Subcutaneous abdominal adipose tissue (tissue), 5 donors: Measurements from ENCODE around the gene LCMT2.

Source experiments
- H3K27ac ChIP-seq: one replicate; pipeline ENCODE4 v1.7.0; 2013; ENCODE audit warnings: low read depth, mild to moderate bottlenecking, inconsistent platforms, low read length, moderate library complexity
- H3K27me3 ChIP-seq, 5 donors: one replicate each; pipeline ENCODE4 v1.7.0; 2013; ENCODE audit warnings: low read length in 5 of 5, inconsistent platforms in 1 of 5; ENCODE audit not compliant: control insufficient read depth in 5 of 5, insufficient read depth in 4 of 5
- H3K36me3 ChIP-seq, 5 donors: one replicate each; pipeline ENCODE4 v1.7.0; 2013; ENCODE audit warnings: low read length in 5 of 5; ENCODE audit not compliant: control insufficient read depth in 5 of 5, insufficient read depth in 5 of 5
- H3K4me1 ChIP-seq, 5 donors: one replicate each; pipeline ENCODE4 v1.7.0; 2013; ENCODE audit warnings: low read length in 5 of 5, mild to moderate bottlenecking in 3 of 5, moderate library complexity in 1 of 5; ENCODE audit not compliant: control insufficient read depth in 5 of 5, insufficient read depth in 5 of 5
- H3K4me3 ChIP-seq, 5 donors: one replicate each; pipeline ENCODE4 v1.7.0; 2013; ENCODE audit warnings: low read length in 5 of 5, low read depth in 1 of 5
- H3K9ac ChIP-seq, 5 donors: one replicate each; pipeline ENCODE4 v1.7.0; 2013; ENCODE audit warnings: low read length in 5 of 5, mild to moderate bottlenecking in 4 of 5, moderate library complexity in 3 of 5
- H3K9me3 ChIP-seq, 5 donors: one replicate each; pipeline ENCODE4 v1.7.0; 2013; ENCODE audit warnings: low read length in 5 of 5; ENCODE audit not compliant: control insufficient read depth in 5 of 5
- donor health status: healthy.
- donor health status: healthy.
- donor health status: healthy.
- donor health status: healthy.
- donor health status: healthy.

LCMT2 gene

DNA sequence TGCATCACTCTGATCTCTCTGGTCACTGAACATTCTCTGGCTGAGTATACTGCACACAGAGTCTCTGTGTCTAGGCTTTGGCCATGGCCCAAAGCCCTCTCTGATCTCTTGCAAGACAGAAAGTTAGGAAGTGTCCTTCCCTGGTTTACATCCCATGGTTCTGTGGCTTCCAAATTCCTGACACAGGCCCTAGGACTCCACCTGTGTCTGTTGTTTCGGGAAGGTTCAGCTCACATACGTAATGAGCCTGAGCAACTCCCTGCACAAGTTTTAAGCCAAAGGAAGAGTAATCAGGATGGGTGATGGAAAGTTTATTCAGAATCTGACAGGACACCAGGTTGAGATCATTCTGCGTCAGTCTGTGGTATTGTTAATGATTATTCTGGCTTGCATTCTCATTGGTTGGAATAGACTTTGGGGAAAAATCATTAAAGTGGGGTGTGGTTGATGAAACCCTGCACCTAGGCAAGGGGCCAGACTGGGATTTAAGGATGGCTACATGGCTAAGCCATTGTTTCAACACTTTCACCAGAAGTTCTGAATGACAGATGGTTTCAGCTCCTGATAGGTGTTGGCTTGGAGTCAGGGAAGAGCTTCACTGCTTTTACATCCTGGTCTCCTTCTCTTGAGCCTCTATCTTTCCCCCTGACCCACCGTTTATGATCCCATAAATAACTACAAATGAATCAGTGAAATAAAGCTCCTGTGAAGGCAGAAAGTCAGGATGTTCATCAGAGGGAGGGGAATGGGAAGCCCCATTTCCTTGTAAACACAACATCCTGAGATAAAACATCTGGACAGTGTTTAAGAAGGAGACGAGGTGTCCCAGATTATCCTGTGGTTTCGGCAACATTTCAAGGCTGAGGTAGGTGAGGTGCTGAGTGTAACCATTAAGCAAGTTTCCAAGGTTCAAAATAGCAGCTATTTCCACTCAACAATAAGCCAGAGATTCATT is 14.1 kb downstream of the LCMT2 start:
- Histone ChIP-seq H3K9me3 (no peaks in the 10 kb centered on the region), H3K9ac (no peak overlapping the region), H3K4me1 (peaks cover 0 to 2% (median 0%) of the 10 kb centered on the region in 5 donors), H3K4me3 (no peak overlapping the region), H3K27ac (no peak overlapping the region), H3K36me3 (no peaks in the 10 kb centered on the region), H3K27me3 (peaks cover 0 to 9% (median 6%) of the 10 kb centered on the region in 5 donors)

DNA sequence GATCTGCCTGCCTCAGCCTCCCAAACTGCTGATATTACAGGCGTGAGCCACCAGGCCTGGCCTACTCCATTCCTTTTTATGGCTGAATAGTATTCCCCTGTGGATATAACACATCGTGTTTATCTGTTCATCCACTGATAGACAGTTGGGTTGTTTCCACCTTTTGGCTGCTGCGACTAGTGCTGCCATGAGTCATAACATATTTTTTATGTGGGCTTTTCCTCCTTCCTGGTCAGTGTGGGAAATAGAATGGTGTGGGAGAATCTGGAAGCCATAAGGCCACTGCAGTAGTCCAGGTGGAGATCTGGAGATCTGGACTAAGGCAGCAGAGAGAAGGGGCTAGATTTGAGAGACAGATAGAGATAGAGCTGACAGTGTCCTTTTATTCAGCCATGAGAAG is 16.2 kb downstream of the LCMT2 start:
- Histone ChIP-seq H3K27ac (no peak overlapping the region), H3K4me3 (no peak overlapping the region), H3K9me3 (no peaks in the 10 kb centered on the region), H3K4me1 (peaks cover 0 to 2% (median 0%) of the 10 kb centered on the region in 5 donors), H3K27me3 (peaks cover 0 to 19% (median 6%) of the 10 kb centered on the region in 5 donors), H3K9ac (no peak overlapping the region), H3K36me3 (no peaks in the 10 kb centered on the region)

DNA sequence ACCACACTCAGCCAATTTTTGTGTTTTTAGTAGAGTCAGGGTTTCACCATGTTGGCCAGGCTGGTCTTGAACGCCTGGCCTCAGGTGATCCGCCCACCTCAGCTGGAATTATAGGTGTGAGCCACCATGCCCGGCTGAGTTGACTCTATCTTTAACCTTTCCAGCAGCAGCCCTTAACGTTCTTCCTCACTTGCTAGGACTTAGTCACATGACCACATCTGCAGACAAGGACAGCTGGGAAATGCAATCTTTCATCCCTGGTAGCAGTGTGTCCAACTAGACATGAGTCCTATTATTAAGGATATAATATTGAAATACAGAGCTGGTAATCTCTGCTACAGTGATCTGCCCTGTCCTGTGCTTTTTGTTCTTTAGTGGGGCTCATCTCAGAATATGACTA is 18.0 kb downstream of the LCMT2 start:
- H3K4me1 ChIP-seq = peaks cover 0 to 2% (median 0%) of the 10 kb centered on the region in 5 donors
- H3K36me3 ChIP-seq = no peaks in the 10 kb centered on the region
- peaks cover 0 to 23% (median 8%) of the 10 kb centered on the region in 5 donors for H3K27me3 ChIP-seq
- H3K4me3 ChIP-seq = no peak overlapping the region
- H3K9me3 ChIP-seq = no peaks in the 10 kb centered on the region
- no peak overlapping the region for H3K27ac ChIP-seq
- H3K9ac ChIP-seq = no peak overlapping the region

DNA sequence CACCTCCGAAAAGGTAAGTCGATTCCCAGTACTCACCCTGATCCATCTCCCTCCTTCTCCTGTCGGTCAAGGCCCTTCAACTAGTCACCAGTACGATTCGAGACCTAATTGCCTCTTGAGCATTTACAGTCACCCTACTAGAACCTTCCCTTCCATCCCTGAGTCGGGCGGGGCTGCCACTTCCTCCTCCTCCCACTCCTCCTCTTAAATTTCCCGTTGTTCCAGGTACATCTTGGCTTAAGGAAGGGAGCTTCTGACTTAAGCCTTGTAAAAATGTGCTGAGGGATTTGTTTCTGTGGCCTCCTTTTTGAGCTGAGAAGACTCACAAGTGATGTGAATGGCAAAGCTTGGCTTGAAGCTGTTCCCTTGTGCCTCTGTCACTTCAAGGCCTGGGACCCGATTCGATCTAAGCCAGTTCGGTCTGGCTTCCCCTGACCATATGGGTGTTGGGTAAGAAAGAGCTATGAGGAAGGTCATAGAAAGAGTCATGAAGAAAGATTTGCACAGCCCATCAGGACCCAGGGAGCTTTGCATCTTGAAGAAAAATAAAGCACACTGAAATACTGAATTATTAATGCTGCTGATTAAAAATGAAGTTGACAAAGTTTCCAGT is 28.1 kb downstream of the LCMT2 start, which contains the start of gene TGM7:
Gene TGM7 (minus strand): TSS at position 51 of the 613 bp plus-strand sequence.
- peaks cover 0 to 6% (median 3%) of the 10 kb centered on the region in 5 donors for H3K27me3 ChIP-seq
- H3K27ac ChIP-seq = no peak within 1 kb of the TSS
- H3K36me3 ChIP-seq = no peaks in the 10 kb centered on the region

DNA sequence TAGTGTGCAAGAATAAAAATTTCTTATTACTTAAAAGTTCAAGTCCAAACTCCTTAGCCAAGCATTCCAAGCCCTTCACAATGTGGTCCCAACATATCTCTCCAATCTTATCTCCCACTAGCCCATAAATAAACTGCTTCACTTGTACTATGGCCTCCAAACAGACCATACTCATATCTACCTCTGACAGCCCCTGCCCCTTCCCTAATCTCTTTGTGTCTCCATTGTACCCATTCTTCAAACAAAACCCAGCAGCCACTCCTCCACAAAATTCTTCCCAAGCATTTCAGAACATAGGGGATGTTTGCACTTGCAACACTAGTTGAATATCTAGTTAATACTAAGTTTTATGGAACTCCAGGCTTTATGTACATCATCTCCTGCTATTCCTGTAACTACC is 30.5 kb downstream of the LCMT2 start:
- Histone ChIP-seq H3K9ac (no peak overlapping the region), H3K27me3 (peaks cover 0 to 4% (median 2%) of the 10 kb centered on the region in 5 donors), H3K27ac (no peak overlapping the region), H3K4me1 (no peaks in the 10 kb centered on the region), H3K4me3 (no peak overlapping the region), H3K36me3 (no peaks in the 10 kb centered on the region), H3K9me3 (no peaks in the 10 kb centered on the region)

More for the DNA sequence above, 28.1 kb downstream of the LCMT2 start, which contains the start of gene TGM7:
- no peak within 1 kb of the TSS for H3K4me3 ChIP-seq
- H3K4me1 ChIP-seq = no peaks in the 10 kb centered on the region
- H3K9ac ChIP-seq = no peak within 1 kb of the TSS
- H3K9me3 ChIP-seq = no peaks in the 10 kb centered on the region

DNA sequence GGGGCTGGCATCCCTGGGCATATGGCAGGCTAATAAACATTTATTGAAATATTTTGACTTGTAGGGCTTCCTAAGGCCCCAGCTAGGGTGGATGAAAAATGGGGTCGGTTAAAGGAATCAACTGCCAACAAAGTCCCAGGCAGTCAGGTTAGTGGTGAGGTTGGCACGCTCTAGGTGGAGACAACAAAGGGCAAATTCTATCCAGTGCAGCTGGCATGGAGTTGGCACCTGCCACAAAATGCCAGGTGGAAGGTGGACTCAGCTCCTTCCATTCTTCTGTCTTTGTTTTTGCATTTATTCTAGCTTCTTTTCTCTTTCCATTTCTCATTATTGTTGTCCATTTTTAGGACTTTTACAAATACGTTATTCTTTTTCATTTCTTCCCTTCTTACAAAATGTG is 31.0 kb downstream of the LCMT2 start:
- H3K27ac ChIP-seq = no peak overlapping the region

GRCh38 chr15:43294091-43294706 is 36.2 kb downstream of the LCMT2 start:
- H3K9ac ChIP-seq = no peak overlapping the region
- H3K9me3 ChIP-seq = no peaks in the 10 kb centered on the region
- peaks cover 8 to 16% (median 10%) of the 10 kb centered on the region in 5 donors for H3K27me3 ChIP-seq
- no peak overlapping the region for H3K4me3 ChIP-seq
- no peak overlapping the region for H3K27ac ChIP-seq
- peaks cover 0 to 13% (median 12%) of the 10 kb centered on the region in 5 donors for H3K4me1 ChIP-seq
- no peaks in the 10 kb centered on the region for H3K36me3 ChIP-seq

More for the DNA sequence above, 31.0 kb downstream of the LCMT2 start:
- H3K36me3 ChIP-seq = no peaks in the 10 kb centered on the region
- no peaks in the 10 kb centered on the region for H3K9me3 ChIP-seq
- no peak overlapping the region for H3K9ac ChIP-seq
- peaks cover 0 to 8% (median 7%) of the 10 kb centered on the region in 5 donors for H3K27me3 ChIP-seq
- no peak overlapping the region for H3K4me3 ChIP-seq
- no peaks in the 10 kb centered on the region for H3K4me1 ChIP-seq

DNA sequence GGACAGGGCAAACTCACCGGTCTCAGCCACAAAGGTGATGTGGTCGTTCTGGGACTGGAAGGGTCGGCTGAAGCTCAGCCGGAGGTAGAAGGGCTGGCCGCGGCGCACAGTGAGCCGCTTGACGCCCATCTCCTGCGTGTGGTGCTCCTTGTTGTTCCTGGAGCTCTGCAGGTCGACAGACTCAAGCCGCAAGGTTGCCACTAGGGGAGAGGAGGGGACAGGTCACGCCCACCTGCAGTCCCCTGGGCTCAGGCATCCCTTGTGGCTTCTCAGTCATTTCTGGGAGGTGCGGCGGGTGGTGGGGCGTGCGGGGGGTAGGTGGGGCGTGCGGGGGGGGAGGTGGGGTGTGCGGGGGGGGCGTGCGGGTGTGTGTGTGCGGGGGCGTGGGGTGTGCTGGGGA is 36.9 kb downstream of the LCMT2 start:
- Histone ChIP-seq H3K27me3 (peaks cover 8 to 16% (median 10%) of the 10 kb centered on the region in 5 donors), H3K4me3 (no peak overlapping the region), H3K36me3 (no peaks in the 10 kb centered on the region), H3K27ac (no peak overlapping the region), H3K4me1 (peaks cover 0 to 13% (median 12%) of the 10 kb centered on the region in 5 donors), H3K9ac (no peak overlapping the region), H3K9me3 (no peaks in the 10 kb centered on the region)

DNA sequence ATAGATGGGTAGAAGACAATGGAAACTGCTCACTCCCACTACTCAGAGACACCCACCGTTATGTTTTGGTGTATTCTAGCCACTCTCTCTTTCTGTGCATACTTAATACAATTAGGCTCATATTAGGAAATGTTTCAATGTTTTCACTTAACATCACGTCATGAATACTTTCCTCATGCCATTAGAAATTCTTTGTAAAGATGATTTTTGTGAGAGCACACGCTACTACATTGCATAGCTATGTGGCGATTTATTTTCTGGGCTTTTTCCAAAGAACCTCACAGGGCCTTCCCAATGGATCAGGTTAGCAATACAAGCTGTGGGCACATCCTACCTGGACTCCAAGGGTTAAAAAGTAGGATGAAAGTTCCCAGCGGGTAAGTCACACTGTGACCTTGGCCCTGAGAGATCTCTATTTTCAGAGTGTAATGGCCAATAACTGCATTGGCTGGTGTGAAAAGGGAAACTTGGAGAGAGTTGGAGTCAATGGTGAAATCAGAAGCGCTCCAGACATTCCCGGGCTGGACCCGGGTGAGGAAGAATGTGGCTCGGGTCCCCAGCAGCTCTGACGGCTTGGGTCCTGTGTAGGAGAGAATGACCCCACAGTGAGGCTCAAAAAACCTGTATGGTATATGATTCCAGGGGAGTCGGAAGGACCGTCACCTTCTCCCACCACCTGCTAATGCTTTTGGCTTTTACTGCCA is 37.8 kb downstream of the LCMT2 start:
- Histone ChIP-seq H3K9ac (no peak overlapping the region), H3K9me3 (no peaks in the 10 kb centered on the region), H3K4me1 (peaks cover 0 to 13% (median 12%) of the 10 kb centered on the region in 5 donors), H3K4me3 (no peak overlapping the region), H3K27ac (no peak overlapping the region), H3K27me3 (peaks cover 8 to 15% (median 13%) of the 10 kb centered on the region in 5 donors), H3K36me3 (no peaks in the 10 kb centered on the region)
